Right atrium auricular region (tissue), 2 donors: Measurements from ENCODE around the gene AGA. TPM values are rescaled to one million over a fixed set of nuclear protein-coding genes. Genes with fewer than 3 reads are reported as not detected.

Source experiments
- DNase-seq: peaks from one replicate; pipeline ENCODE4 v3.0.0-alpha.2; 2019; ENCODE audit warnings: low spot score
- H3K27ac ChIP-seq, 2 donors: fragments of 200-600 bp; sonication (generic); 1 replicate in 1 of 2; 2 replicates in 1 of 2; pipeline ENCODE4 v1.5.1; 2016 to 2019
- H3K27me3 ChIP-seq, 2 donors: fragments of 200-600 bp; sonication (generic); one replicate each; pipeline versions ENCODE4 v1.5.1 to v1.6.0; 2017 to 2019
- H3K36me3 ChIP-seq: fragments of 200-600 bp; sonication (generic); one replicate; pipeline ENCODE4 v1.5.1; 2016
- H3K4me1 ChIP-seq, 2 donors: fragments of 200-600 bp; sonication (generic); one replicate each; pipeline versions ENCODE4 v1.5.1 to v1.6.0; 2017 to 2019
- H3K4me3 ChIP-seq, 2 donors: fragments of 200-600 bp; sonication (generic); 1 replicate in 1 of 2; 2 replicates in 1 of 2; pipeline ENCODE4 v1.5.1; 2017 to 2019; ENCODE audit warnings: mild to moderate bottlenecking in 1 of 2, moderate library complexity in 1 of 2
- H3K9me3 ChIP-seq, 2 donors: fragments of 200-600 bp; sonication (generic); one replicate each; pipeline ENCODE4 v1.5.1; 2019
- total RNA-seq, 2 donors: library from RNA; depleted of rRNA; stranded (reverse); fragments of >200 nt; gene quantifications; one replicate each; pipeline ENCODE4 v1.1.0, GENCODE V29; 2016
- TF ChIP-seq, protein P1 (sequence below), 2 donors: fragments of 200-600 bp; sonication (generic); IDR thresholded peaks; one replicate each; pipeline ENCODE4 v1.5.1; 2019; ENCODE audit warnings: antibody characterized with exemption in 2 of 2

Gene AGA
- total RNA-seq, 2 donors from 2014 or later = 5.4 to 14.5 TPM

DNA sequence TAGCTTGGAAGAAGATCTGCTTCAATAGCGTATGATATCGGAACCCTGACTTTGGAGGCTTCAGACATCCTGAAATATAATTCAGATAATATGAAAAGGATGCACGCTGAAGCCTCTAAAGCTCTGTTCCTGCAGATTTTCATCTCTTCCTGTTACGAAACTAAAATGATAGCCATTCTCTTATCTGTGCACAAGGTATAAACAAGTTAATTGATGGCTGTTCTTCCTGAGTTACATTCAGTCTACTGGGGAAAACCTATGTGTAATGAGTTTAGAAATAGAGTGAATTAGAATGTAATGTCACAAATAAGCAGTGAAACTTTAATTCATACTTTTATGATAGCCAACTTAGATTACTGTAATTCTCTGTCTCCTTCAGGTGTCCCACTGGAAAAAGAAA, 36.8 kb upstream of the AGA start:
- Histone ChIP-seq H3K4me3 (no peak overlapping the region), H3K36me3 (no peaks in the 10 kb centered on the region), H3K27me3 (no peaks in the 10 kb centered on the region), H3K9me3 (no peaks in the 10 kb centered on the region), H3K4me1 (no peaks in the 10 kb centered on the region), H3K27ac (no peak overlapping the region)
- TF ChIP-seq, protein P1, sequence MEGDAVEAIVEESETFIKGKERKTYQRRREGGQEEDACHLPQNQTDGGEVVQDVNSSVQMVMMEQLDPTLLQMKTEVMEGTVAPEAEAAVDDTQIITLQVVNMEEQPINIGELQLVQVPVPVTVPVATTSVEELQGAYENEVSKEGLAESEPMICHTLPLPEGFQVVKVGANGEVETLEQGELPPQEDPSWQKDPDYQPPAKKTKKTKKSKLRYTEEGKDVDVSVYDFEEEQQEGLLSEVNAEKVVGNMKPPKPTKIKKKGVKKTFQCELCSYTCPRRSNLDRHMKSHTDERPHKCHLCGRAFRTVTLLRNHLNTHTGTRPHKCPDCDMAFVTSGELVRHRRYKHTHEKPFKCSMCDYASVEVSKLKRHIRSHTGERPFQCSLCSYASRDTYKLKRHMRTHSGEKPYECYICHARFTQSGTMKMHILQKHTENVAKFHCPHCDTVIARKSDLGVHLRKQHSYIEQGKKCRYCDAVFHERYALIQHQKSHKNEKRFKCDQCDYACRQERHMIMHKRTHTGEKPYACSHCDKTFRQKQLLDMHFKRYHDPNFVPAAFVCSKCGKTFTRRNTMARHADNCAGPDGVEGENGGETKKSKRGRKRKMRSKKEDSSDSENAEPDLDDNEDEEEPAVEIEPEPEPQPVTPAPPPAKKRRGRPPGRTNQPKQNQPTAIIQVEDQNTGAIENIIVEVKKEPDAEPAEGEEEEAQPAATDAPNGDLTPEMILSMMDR (IDR thresholded peaks at IDR 0.05) = no peak
- no peak for DNase-seq

DNA sequence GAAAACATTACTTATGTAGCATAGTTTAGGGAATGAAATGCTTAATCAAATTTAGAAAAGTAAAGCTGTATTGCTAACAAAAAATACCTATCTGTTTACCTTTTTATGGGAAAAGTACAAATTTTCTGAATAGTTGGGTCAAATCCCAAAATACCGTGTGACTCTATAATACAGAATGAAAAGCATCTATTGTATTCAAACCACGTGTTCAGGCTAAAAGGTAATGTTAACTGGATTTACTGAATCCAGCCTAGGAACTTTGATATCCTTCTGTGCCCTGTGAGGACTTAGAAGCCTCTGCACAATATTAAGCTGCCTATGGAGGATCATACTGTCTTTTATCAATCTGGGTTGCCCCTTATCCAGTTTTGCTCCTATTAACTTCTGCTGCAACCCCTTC, 36.3 kb upstream of the AGA start:
- Histone ChIP-seq H3K9me3 (no peaks in the 10 kb centered on the region), H3K36me3 (no peaks in the 10 kb centered on the region), H3K4me1 (no peaks in the 10 kb centered on the region), H3K27me3 (no peaks in the 10 kb centered on the region), H3K4me3 (no peak overlapping the region), H3K27ac (no peak overlapping the region)
- TF ChIP-seq, protein P1 (IDR thresholded peaks at IDR 0.05) = no peak
- no peak for DNase-seq

DNA sequence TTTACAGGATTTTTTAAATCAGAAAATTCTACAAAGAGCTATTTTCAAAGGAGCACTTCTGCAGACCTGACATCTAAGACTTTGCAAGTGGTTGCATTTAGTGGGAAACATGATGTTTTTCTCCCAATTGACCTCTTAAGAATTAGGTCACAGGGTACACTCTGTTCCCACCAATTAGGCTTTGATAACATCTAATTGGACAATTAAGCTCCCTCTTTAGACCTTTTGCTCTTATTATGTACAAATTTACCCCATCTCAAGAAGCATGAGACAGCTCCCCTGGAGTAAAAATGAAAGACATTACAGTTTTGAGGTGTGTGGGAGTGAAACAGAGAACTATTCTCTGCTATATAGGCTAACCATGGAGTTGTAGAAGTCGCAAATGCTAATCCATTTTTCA, 31.8 kb upstream of the AGA start:
- no peak overlapping the region for H3K27ac ChIP-seq
- H3K27me3 ChIP-seq = no peaks in the 10 kb centered on the region
- H3K36me3 ChIP-seq = no peaks in the 10 kb centered on the region
- H3K9me3 ChIP-seq = no peaks in the 10 kb centered on the region
- TF ChIP-seq, protein P1 (IDR thresholded peaks at IDR 0.05) = no peak
- no peak overlapping the region for H3K4me3 ChIP-seq
- no peaks in the 10 kb centered on the region for H3K4me1 ChIP-seq
- DNase-seq = no peak

DNA sequence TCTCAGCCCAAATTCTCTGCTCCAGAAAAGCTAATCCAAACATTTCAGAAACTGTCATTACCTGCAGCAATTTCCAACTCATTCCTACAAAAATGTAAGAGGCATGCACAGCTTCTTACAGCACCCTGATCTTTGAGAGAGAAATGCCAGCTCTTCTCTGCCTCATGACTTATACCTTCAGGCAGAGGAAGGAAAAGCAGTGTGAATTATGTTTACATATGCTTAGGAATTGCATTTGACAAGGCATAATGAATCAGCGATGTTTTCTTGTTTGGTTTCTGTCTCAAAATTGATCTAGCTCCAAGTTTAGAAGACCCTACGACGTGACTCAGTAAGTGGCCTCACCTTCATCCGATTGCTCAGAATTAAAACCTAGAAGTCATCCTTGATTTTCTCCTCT, 21.8 kb upstream of the AGA start:
- H3K27ac ChIP-seq = no peak overlapping the region
- no peaks in the 10 kb centered on the region for H3K36me3 ChIP-seq
- TF ChIP-seq, protein P1 (IDR thresholded peaks at IDR 0.05) = no peak
- H3K4me3 ChIP-seq = no peak overlapping the region
- H3K27me3 ChIP-seq = no peaks in the 10 kb centered on the region
- no peak for DNase-seq
- H3K4me1 ChIP-seq = no peaks in the 10 kb centered on the region
- H3K9me3 ChIP-seq = no peaks in the 10 kb centered on the region

DNA sequence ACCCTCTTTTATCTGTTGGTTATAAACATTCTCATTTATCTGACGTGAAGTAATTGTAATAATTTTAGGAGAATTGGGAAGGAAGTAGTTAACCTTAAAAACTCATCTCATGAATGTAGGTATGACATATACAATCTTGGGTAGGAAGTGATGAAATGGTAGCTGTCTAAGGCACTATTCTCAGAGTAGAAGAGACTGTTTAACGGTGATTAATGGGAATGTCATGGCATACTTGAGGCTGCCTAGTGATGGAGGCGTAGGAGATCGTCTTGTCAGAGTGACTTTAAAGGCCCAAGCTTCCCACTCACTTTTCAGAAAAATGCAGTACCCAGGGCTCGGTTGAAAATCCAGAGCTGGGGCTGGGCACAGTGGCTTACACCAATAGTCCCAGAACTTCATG, 19.4 kb upstream of the AGA start:
- H3K27me3 ChIP-seq = no peaks in the 10 kb centered on the region
- no peak for DNase-seq
- H3K27ac ChIP-seq = no peak overlapping the region
- no peaks in the 10 kb centered on the region for H3K36me3 ChIP-seq
- TF ChIP-seq, protein P1 (IDR thresholded peaks at IDR 0.05) = no peak
- H3K9me3 ChIP-seq = no peaks in the 10 kb centered on the region
- no peaks in the 10 kb centered on the region for H3K4me1 ChIP-seq
- no peak overlapping the region for H3K4me3 ChIP-seq

DNA sequence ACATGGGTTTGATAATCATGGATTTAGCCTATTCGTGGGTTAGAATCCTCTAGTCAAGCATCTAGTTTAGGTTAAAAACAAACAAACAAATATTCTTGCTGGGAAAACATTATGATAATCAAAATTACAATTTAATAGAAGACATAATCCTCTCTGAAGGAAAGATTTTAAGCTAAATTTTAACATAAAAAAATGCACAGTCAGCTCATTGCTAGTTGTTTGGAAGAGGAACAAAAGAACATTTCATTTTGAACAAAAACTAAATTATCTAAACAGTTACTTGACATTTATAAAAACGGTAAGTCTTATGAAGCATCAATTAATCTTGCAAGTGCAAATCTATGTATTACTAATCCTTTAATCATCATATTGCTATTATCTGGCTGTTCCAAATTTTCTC, 18.2 kb upstream of the AGA start:
- TF ChIP-seq, protein P1 (IDR thresholded peaks at IDR 0.05) = no peak
- H3K4me3 ChIP-seq = no peak overlapping the region
- DNase-seq = no peak
- no peak overlapping the region for H3K27ac ChIP-seq
- no peaks in the 10 kb centered on the region for H3K4me1 ChIP-seq
- no peaks in the 10 kb centered on the region for H3K36me3 ChIP-seq
- no peaks in the 10 kb centered on the region for H3K9me3 ChIP-seq
- H3K27me3 ChIP-seq = no peaks in the 10 kb centered on the region
